Skeletal muscle satellite cell (primary cell): ENCODE results near the gene TALDO1.
A peak's percentile ranks its signal among the peaks of the same experiment; 100 is the strongest.

Experiments
- H3K27me3 ChIP-seq: 2 replicates; pipeline ENCODE4 v1.7.0; 2013; ENCODE audit warnings: low read length; ENCODE audit not compliant: control insufficient read depth, insufficient read depth
- H3K36me3 ChIP-seq: 2 replicates; pipeline ENCODE4 v1.7.0; 2013; ENCODE audit warnings: mild to moderate bottlenecking, control low read depth, low read length; ENCODE audit not compliant: insufficient read depth
- H3K4me1 ChIP-seq: 2 replicates; pipeline ENCODE4 v1.7.0; 2013; ENCODE audit warnings: low read length; ENCODE audit not compliant: control insufficient read depth, insufficient read depth
- H3K4me2 ChIP-seq: 2 replicates; pipeline ENCODE4 v1.7.0; 2013; ENCODE audit warnings: mild to moderate bottlenecking, low read length
- H3K4me3 ChIP-seq: 2 replicates; pipeline ENCODE4 v1.7.0; 2013; ENCODE audit warnings: low read length
- H3K9ac ChIP-seq: 2 replicates; pipeline ENCODE4 v1.7.0; 2013; ENCODE audit warnings: mild to moderate bottlenecking, low read depth, low read length, moderate library complexity
- H3K9me3 ChIP-seq: replicated peaks from 2 replicates; pipeline ENCODE4 v1.7.0; 2013; ENCODE audit warnings: mild to moderate bottlenecking, control low read depth, low read length

Gene TALDO1

DNA sequence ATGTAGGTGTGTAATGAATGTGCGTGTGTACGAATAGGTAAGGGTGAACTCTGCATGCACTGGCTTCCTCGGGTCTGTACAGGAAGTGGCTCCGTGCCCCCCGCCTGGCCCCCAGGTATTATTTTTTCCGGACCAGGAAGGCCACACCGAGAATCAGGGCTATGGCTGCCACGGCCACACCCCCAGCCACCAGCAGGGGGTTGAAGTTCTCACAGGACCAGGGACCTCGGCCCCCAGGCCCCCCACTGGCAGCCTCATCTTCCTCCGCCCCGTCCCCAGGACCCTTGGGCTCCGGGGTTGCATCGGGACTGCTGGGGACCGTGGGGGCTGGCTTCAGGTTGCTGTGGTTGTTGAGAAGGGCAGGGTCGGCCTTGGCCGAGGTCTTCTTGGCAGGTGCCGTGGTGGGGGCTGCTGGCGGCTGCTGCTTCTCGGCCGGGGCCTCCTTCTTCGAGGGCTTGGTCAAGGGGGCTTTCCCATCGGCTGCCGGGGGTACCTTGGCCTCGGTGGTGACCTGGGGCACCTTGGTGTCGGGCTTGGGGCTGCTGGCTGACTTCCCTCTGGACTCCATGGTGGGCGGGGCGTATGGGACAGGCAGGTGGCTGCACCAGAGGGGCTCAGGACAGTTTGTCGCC is 40.9 kb downstream of the TALDO1 start:
- Histone ChIP-seq H3K27me3 (no peaks in the 10 kb centered on the region), H3K9me3 (no peaks in the 10 kb centered on the region), H3K4me1 (peaks cover 18% of the 10 kb centered on the region), H3K36me3 (peaks cover 4% of the 10 kb centered on the region), H3K4me3 (no peak overlapping the region), H3K4me2 (no peak overlapping the region), H3K9ac (no peak overlapping the region)

DNA sequence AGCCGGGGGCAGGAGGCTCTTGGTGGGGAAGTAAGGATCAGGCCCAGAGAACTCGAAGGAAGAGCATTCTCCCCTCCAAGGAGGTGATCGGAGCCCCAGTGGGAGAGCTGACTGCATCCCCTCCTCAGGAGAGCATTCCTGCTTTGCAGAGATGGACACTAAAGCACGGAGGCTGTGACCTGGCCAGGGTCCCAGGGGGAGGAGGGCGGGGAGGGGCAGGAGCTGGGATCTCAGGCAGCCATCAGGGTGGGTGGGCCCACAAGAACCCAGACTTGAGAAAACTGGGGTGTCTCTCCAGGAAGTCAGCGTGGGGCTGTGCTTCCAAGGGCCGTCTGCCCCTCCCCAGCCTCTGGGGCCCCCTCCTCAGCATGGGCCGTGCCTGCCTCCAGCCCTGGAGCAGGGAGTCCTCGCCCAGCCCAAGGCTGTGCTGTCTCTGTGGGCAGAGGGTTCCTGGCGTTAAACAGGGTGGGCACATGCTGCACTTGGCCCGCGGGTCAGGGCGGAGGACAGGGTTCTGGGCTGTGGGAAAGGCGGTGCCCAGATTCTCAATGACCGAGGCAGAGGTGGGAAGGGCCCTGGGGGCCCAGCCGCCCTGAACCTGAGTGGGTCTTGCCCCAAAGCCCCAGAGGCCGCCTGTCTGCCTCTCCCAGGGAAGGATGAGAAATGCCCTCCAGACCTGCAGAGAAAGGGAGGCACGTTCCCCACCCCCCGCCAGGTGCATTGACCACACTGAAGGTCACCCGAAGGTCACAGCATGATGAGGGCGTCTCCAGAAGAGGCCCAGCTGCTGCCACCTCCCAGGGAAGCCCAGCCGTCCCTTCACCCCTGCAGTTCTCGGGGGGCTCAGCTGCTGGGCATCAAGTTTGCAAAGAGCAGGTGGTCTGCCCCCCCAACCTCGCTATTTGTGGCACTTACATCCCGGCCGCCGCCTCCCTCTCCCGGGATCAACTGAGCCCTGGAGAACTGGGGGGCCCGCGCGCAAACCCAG is 42.0 kb downstream of the TALDO1 start:
- H3K27me3 ChIP-seq = no peaks in the 10 kb centered on the region
- H3K4me2 ChIP-seq = peak overlapping the region; percentile 29
- H3K36me3 ChIP-seq = peaks cover 7% of the 10 kb centered on the region
- H3K4me1 ChIP-seq = peaks cover 13% of the 10 kb centered on the region
- H3K4me3 ChIP-seq = peak overlapping the region; percentile 42
- no peak overlapping the region for H3K9ac ChIP-seq
- no peaks in the 10 kb centered on the region for H3K9me3 ChIP-seq

DNA sequence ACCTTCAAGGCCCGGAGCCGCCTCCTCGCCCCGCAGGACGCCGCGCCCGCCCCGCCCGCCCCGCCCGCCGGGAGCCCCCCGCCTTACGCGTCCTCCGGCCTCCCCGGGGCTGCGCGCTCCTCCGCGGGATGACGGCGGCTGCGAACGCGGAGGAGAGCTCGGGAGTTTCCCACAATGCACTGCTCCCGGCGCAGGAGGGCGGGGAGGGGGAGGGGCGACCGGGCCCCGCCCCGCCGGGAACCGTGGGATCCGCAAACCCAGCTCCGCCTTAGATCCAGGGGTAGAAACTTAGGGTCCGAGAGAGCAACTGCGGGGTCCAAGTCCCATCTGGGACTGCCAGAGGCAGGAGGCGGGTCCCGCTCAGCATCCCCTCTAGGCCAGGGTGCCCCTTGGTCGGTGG is 42.7 kb downstream of the TALDO1 start, which contains the start of gene CEND1:
CEND1 (minus strand) TSS at position 148 of the 400 bp plus-strand sequence. CDS start 1,514 bp downstream, outside the sequence.
- Histone ChIP-seq H3K4me2 (peak within 1 kb of the TSS; percentile 29), H3K9ac (no peak within 1 kb of the TSS), H3K27me3 (no peaks in the 10 kb centered on the region), H3K4me1 (peaks cover 18% of the 10 kb centered on the region), H3K36me3 (peaks cover 13% of the 10 kb centered on the region), H3K9me3 (no peaks in the 10 kb centered on the region), H3K4me3 (peak within 1 kb of the TSS; percentile 42)

DNA sequence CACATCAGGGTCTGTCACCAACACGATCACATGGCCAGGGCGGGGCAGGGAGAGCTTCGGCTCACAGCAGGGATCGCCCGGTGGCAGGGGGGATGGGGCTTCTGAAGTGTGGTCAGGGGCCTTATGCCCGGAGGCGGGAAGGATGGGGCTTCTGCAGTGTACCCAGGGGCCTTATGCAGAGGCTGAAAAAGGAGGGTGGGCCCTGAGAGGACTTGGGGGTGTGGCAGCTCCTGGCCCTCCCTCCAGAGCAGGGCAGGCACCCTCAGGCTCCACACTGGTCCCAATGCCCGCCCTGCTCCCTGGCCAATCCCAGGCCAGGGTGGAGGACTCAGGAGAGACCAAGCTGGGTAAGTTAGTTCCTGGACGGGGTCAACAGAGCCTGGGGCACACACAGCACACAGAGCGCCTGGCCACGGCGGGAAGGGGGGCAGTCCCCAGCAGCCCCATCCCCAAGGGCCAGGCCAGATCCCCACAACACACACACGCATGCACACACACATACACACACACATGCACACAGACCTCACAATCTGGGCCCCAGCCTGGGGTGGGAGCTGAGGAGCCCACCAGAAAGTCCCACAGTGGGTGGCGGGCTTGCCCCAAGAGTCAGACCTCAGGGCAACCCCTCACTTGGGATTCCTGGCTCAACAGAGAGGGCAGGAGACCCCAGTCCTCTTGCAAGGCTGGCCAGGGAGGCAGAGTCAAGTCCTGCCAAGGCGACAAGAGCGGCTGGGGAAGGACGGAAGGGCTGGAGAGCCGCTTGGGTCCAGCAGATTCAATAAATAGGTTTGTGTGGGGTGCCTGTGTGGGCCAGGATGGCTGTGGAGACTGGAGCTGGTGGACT is 43.7 kb downstream of the TALDO1 start:
- Histone ChIP-seq H3K9me3 (no peaks in the 10 kb centered on the region), H3K27me3 (no peaks in the 10 kb centered on the region), H3K4me1 (peaks cover 28% of the 10 kb centered on the region), H3K36me3 (peaks cover 13% of the 10 kb centered on the region), H3K4me2 (no peak overlapping the region), H3K9ac (no peak overlapping the region), H3K4me3 (no peak overlapping the region)

DNA sequence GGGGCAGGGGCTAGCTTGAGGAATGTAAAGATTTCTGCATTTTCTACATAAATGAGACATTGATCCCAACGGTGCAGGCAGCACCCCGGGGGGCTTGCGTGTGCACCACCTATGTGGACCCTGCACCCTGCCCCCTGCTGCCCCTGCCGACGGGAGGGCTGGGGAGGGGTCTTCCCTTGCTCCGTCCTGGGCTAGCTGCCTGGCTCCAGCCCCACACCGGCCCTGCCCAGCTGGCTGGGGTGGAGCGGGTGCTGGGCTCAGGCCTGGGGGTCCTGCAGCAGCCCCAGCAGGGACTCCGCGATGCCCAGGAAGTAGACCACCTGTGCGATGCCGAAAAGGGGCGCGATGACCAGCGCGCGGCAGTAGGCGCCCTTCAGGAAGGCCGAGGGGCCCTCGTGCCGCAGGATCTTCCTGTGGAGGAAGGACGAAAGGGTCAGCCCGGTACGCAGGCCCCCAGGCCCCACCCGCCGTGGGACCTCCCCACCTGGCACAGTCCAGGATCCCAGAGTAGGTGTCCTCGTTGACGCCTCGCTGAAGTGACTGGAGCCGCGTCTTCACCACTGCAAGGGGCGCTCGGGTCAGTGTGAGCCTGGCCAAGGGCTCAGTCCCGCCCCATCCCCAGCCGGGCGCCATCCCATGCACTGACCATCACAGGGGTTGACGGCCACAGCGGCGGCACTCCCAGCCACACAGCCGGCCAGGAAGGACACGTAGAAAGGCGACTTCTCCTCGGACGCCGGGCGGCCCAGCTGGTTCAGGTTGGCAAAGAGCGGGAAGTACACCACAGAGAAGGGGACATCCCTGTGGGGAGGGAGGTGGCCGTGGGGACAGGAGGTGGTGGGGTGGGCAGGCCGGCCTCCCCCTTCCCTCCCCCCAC is 44.6 kb downstream of the TALDO1 start:
- Histone ChIP-seq H3K4me1 (peaks cover 36% of the 10 kb centered on the region), H3K9me3 (no peaks in the 10 kb centered on the region), H3K4me3 (no peak overlapping the region), H3K27me3 (no peaks in the 10 kb centered on the region), H3K36me3 (peaks cover 13% of the 10 kb centered on the region), H3K4me2 (no peak overlapping the region), H3K9ac (no peak overlapping the region)

DNA sequence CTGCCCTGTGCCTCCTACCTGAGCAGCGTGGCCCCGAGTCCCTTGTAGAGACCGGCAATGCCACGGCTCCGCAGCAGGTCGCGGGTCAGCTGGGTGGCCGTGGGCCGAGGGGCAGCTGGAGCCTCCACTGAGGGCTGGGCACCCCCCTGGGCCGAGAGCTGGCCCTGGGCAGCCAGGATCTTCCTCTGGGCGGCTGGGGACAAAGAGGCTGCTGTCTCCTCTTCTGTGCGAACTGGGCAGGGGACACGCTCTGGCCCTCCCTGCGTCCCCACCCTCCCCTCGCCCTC is 45.2 kb downstream of the TALDO1 start:
- Histone ChIP-seq H3K4me1 (peaks cover 38% of the 10 kb centered on the region), H3K9ac (no peak overlapping the region), H3K4me3 (no peak overlapping the region), H3K27me3 (no peaks in the 10 kb centered on the region), H3K9me3 (no peaks in the 10 kb centered on the region), H3K4me2 (no peak overlapping the region), H3K36me3 (peaks cover 13% of the 10 kb centered on the region)

DNA sequence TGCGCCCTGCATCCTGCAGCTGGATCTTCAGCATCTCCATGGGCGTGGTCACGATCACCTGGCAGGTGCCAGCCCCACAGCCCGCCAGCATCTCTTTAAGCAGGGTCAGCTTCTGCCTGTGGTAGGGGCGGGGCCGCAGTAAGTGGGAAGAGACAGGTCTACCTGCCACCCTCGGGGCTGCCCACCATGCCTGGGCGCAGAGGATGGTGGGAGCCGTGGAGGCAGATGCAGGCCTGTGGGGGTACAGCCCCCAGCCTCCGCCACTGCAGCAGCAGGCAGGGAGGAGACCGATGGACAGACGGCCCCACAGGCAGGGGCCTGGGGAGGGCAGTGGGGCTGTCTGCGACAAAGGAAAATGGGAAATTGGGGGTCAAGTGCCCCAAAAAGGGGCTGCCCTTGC is 45.6 kb downstream of the TALDO1 start:
- Histone ChIP-seq H3K9me3 (no peaks in the 10 kb centered on the region), H3K4me2 (no peak overlapping the region), H3K9ac (no peak overlapping the region), H3K36me3 (peaks cover 13% of the 10 kb centered on the region), H3K4me3 (no peak overlapping the region), H3K27me3 (no peaks in the 10 kb centered on the region), H3K4me1 (peaks cover 38% of the 10 kb centered on the region)

DNA sequence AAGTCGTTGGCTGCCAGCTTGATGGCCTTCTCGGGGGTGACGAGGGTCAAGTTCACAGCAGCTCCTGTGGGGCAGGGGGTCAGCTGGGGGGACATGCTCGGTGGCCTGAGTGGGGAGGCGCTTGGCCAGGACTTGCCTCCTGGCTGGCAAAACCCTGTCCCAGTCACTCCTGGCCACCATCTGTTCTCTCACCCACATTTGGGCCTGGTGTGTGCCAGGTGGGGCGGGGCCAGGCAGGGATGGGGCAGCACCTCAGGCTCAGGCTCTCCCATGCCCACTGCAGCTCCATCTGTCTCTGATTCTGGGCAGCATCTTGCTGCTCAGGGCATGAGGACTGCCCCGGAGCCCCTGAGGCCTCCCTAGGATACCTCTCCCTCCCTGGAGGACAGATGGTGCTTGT is 46.3 kb downstream of the TALDO1 start:
- no peaks in the 10 kb centered on the region for H3K27me3 ChIP-seq
- no peak overlapping the region for H3K4me3 ChIP-seq
- no peaks in the 10 kb centered on the region for H3K9me3 ChIP-seq
- no peak overlapping the region for H3K4me2 ChIP-seq
- no peak overlapping the region for H3K9ac ChIP-seq
- H3K4me1 ChIP-seq = peaks cover 42% of the 10 kb centered on the region
- H3K36me3 ChIP-seq = peaks cover 13% of the 10 kb centered on the region

DNA sequence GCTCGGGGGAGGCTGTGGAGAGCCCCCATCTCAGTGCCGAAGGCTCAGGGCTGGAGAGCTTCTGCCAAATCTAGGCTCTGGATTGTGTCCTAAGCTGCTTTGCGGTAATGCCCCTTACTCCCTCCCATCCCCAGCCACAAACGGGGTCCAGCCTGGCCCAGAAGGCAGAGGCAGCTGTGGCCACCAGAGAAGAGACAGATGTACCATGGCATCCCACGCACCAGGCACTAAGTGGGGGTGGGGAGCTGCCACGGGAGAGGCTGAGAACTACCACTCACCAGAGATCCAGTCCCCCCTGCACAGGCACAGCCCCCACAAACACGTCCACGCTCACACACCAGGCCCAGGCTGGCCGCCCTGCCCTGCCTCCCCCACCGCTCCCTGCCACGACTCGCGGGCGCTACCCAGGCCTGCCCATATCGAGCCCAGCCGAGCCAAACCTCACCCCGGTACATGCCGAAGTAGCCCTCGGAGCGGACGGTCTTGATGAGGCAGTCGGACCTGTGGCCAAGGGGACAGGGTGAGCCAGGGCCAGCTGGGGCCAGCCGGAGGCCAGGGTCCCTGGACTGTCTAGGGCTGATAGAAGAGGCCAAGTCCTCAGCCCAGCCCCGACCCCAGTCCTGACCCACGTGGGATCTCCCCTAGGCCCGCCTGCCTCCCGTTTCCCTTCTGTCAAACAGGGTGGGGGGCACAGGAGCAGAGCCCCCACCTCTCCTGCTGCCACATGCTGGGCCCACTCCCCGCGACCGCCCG is 46.9 kb downstream of the TALDO1 start:
- H3K27me3 ChIP-seq = no peaks in the 10 kb centered on the region
- peak overlapping the region; percentile 90 for H3K4me2 ChIP-seq
- no peaks in the 10 kb centered on the region for H3K9me3 ChIP-seq
- peaks cover 41% of the 10 kb centered on the region for H3K4me1 ChIP-seq
- H3K4me3 ChIP-seq = no peak overlapping the region
- H3K36me3 ChIP-seq = peaks cover 13% of the 10 kb centered on the region
- H3K9ac ChIP-seq = no peak overlapping the region
